DOHH2 (cell line): ENCODE measurements around the gene PEX19.

Experiments
- H3F3A ChIP-seq: fragments of 200-600 bp; sonication (generic), shearing (Covaris generic); 2 replicates; pipeline ENCODE4 v1.6.0; 2016; ENCODE audit warnings: antibody characterized with exemption, mild to moderate bottlenecking; ENCODE audit not compliant: control insufficient read depth, insufficient read depth
- H3K27ac ChIP-seq: fragments of 200-600 bp; sonication (generic); 2 replicates; pipeline ENCODE4 v1.5.1; 2014; ENCODE audit warnings: low read depth, mild to moderate bottlenecking, low read length, moderate library complexity
- H3K27me3 ChIP-seq: fragments of 200-600 bp; sonication (generic); 2 replicates; pipeline ENCODE4 v1.6.1; 2014; ENCODE audit warnings: mild to moderate bottlenecking, low read length, mixed read lengths; ENCODE audit not compliant: control insufficient read depth
- H3K36me3 ChIP-seq: fragments of 200-600 bp; sonication (generic); 2 replicates; pipeline ENCODE4 v1.6.1; 2014; ENCODE audit warnings: mild to moderate bottlenecking, low read length, moderate library complexity, mixed read lengths; ENCODE audit not compliant: control insufficient read depth
- H3K4me1 ChIP-seq: fragments of 200-600 bp; sonication (generic); 2 replicates; pipeline ENCODE4 v1.6.1; 2014; ENCODE audit warnings: mild to moderate bottlenecking, low read length, mixed read lengths; ENCODE audit not compliant: control insufficient read depth
- H3K4me2 ChIP-seq: fragments of 200-600 bp; sonication (generic); 2 replicates; pipeline ENCODE4 v1.6.0; 2014; ENCODE audit warnings: mild to moderate bottlenecking, low read length, moderate library complexity
- H3K4me3 ChIP-seq: fragments of 200-600 bp; sonication (generic); 2 replicates; pipeline ENCODE4 v1.5.1; 2014; ENCODE audit warnings: mild to moderate bottlenecking, low read length, mixed read lengths
- H3K79me2 ChIP-seq: fragments of 200-600 bp; sonication (generic); 2 replicates; pipeline ENCODE4 v1.6.1; 2014; ENCODE audit warnings: mild to moderate bottlenecking, low read length, mixed read lengths; ENCODE audit not compliant: control insufficient read depth
- H3K9me2 ChIP-seq: fragments of 200-600 bp; sonication (generic); replicated peaks from 2 replicates; pipeline ENCODE4 v1.6.1; 2014; ENCODE audit warnings: mild to moderate bottlenecking, low read length, mixed read lengths; ENCODE audit not compliant: control insufficient read depth
- H3K9me3 ChIP-seq: fragments of 200-600 bp; sonication (generic); 2 replicates; pipeline ENCODE4 v1.6.1; 2014; ENCODE audit warnings: antibody characterized with exemption, low read length, mixed read lengths; ENCODE audit not compliant: control insufficient read depth, insufficient read depth
- H4K20me1 ChIP-seq: fragments of 200-600 bp; sonication (generic); 2 replicates; pipeline ENCODE4 v1.6.0; 2014; ENCODE audit warnings: low read depth, mild to moderate bottlenecking, antibody characterized with exemption, low read length, moderate library complexity; ENCODE audit not compliant: control insufficient read depth, insufficient read depth
- CTCF ChIP-seq: fragments of 200-600 bp; sonication (generic); IDR thresholded peaks from one replicate; pipeline ENCODE4 v1.5.1; 2014; ENCODE audit warnings: antibody characterized with exemption, mild to moderate bottlenecking, low read depth, low read length; ENCODE audit not compliant: poor library complexity, severe bottlenecking
- EZH2phosphoT487 ChIP-seq: fragments of 200-600 bp; sonication (generic); IDR thresholded peaks from 2 replicates; pipeline ENCODE4 v1.6.1; 2017; ENCODE audit warnings: borderline replicate concordance, mild to moderate bottlenecking, antibody characterized with exemption, low read length, moderate library complexity, mixed read lengths

Gene PEX19

GRCh38 chr1:160277330-160277729 is 7.6 kb downstream of the PEX19 start:
- Histone ChIP-seq H3K4me1 (no peaks in the 10 kb centered on the region), H3K4me2 (no peak overlapping the region), H3K9me2 (no peaks in the 10 kb centered on the region), H4K20me1 (no peaks in the 10 kb centered on the region), H3K27ac (no peak overlapping the region), H3K27me3 (no peaks in the 10 kb centered on the region), H3K79me2 (no peaks in the 10 kb centered on the region), H3K4me3 (no peak overlapping the region), H3K36me3 (peaks cover 51% of the 10 kb centered on the region), H3F3A (no peaks in the 10 kb centered on the region), H3K9me3 (no peaks in the 10 kb centered on the region)
- TF ChIP-seq CTCF (no peak), EZH2phosphoT487 (no peak)

GRCh38 chr1:160271025-160271424 is 13.9 kb downstream of the PEX19 start:
- Histone ChIP-seq H3K4me2 (no peak overlapping the region), H3K27me3 (peaks cover 6% of the 10 kb centered on the region), H3F3A (no peaks in the 10 kb centered on the region), H3K79me2 (no peaks in the 10 kb centered on the region), H3K4me1 (no peaks in the 10 kb centered on the region), H4K20me1 (no peaks in the 10 kb centered on the region), H3K9me3 (no peaks in the 10 kb centered on the region), H3K4me3 (no peak overlapping the region), H3K27ac (no peak overlapping the region), H3K9me2 (no peaks in the 10 kb centered on the region), H3K36me3 (no peaks in the 10 kb centered on the region)
- no peak for TF ChIP-seq CTCF
- TF ChIP-seq EZH2phosphoT487 = no peak

GRCh38 chr1:160267284-160267991 is 17.5 kb downstream of the PEX19 start:
- TF ChIP-seq CTCF (no peak), EZH2phosphoT487 (no peak)
- no peak overlapping the region for H3K27ac ChIP-seq
- no peaks in the 10 kb centered on the region for H3K9me3 ChIP-seq
- no peaks in the 10 kb centered on the region for H3K9me2 ChIP-seq
- H3K27me3 ChIP-seq = peaks cover 6% of the 10 kb centered on the region
- H4K20me1 ChIP-seq = no peaks in the 10 kb centered on the region
- H3K4me3 ChIP-seq = no peak overlapping the region
- H3K4me1 ChIP-seq = peaks cover 7% of the 10 kb centered on the region
- no peaks in the 10 kb centered on the region for H3F3A ChIP-seq
- no peaks in the 10 kb centered on the region for H3K36me3 ChIP-seq
- no peaks in the 10 kb centered on the region for H3K79me2 ChIP-seq
- no peak overlapping the region for H3K4me2 ChIP-seq
